Measurements from ENCODE around the gene MEGF10.

MEGF10 gene

DNA sequence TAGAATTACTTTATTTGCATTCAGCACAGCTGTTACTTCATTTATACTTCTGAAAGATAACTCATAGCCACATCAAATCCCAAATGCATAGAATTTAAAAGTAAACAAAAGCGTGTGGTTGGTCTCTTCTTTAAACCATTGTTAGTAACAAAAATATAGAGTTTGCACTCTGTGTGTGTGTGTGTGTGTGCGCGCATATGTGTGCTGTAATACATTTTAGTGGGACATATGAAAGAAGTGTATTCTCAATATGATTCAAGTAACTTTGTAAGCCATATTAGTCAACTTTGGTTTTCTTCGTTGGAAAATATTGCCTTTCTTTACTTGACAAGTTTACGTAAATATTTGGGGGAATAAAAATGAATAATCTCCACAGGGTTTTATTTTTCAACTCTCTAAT, 120.8 kb downstream of the MEGF10 start:
- no peak for DNase-seq (ENCODE audit: low read depth in 2 of 2)

- no peak for DNase-seq (ENCODE audit: low read depth in 2 of 2)
Observed at GRCh38 chr5:127412698-127413097, 122.1 kb downstream of the MEGF10 start.

DNA sequence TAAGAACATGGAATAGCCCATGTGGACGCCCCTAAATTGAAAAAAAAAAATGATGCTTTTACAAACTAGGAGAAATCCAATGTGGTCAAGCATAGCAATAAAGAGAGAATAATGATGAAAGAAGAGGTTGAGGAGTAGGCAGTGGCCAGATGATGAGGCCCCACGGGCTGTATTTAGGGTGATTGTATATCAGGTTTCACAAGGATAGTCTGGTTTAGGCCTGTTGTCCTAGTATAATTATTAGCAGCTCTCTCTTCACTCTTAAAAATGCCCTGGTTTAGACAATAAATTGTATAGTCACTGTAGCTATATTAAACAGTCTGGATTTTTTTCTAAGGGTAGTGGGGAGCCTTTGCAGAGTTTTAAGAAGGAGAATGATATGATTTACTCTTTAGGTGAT, 124.4 kb downstream of the MEGF10 start:
- no peak for DNase-seq (ENCODE audit: low read depth in 2 of 2)

GRCh38 chr5:127416906-127417305, 126.3 kb downstream of the MEGF10 start:
- DNase-seq (ENCODE audit: low read depth in 2 of 2) = no peak

GRCh38 chr5:127417528-127417927, 126.9 kb downstream of the MEGF10 start:
- no peak for DNase-seq (ENCODE audit: low read depth in 2 of 2)

GRCh38 chr5:127418367-127418766, 127.8 kb downstream of the MEGF10 start:
- DNase-seq (ENCODE audit: low read depth in 2 of 2) = no peak

- DNase-seq (ENCODE audit: low read depth in 2 of 2) = no peak
Observed at GRCh38 chr5:127418974-127419682, 128.5 kb downstream of the MEGF10 start.

GRCh38 chr5:127419683-127420257, 129.2 kb downstream of the MEGF10 start:
- DNase-seq (ENCODE audit: low read depth in 2 of 2) = no peak

DNA sequence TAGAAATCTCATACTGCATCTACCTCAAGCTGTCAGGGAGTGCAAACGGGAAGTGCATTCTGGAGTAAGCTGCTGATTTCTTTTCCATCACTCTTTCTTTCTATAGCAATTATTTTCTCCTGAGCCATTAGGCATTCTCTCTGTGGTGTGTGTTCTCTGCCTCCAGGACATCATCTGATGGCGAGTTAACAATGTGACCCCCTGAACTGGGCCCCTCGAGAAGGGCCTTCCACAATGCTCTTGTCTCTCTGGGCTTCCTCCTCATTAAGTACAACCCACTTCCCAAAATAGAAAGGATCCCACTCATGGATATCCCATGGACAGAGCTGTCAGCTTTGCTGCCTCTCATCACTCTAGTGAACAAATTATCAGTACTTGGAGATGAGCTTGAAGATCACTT, 130.2 kb downstream of the MEGF10 start:
- DNase-seq (ENCODE audit: low read depth in 2 of 2) = no peak

GRCh38 chr5:127421471-127421870, 130.9 kb downstream of the MEGF10 start:
- no peak for DNase-seq (ENCODE audit: low read depth in 2 of 2)

DNA sequence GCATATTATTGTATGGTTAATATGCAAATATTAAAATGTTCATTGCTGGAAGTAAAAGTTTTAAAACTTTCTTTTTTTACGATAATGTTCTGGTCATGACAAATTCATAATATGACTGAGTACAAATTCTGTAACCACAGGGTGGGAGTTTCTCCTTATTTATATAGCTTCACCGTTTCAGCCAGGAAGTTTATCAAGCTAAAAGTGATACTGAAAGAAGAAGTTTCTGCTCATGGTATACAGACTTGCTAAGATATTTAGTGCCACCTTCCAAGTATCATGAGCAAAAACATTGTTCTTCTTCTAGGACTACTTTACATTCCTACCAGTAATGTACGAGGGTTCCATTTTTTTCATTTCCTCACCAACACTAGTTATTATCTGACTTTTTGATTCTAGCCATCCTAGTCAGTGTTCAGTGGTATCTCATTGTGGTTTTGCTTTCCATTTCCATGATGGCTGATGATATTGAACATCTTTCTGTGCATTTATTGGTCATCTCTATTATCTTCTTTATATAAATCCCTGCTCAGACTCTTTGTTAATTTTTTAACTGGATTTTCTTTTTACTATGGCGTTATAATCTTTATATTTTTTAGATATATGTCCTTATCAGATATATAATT, 132.7 kb downstream of the MEGF10 start:
- DNase-seq (ENCODE audit: low read depth in 2 of 2) = no peak

DNA sequence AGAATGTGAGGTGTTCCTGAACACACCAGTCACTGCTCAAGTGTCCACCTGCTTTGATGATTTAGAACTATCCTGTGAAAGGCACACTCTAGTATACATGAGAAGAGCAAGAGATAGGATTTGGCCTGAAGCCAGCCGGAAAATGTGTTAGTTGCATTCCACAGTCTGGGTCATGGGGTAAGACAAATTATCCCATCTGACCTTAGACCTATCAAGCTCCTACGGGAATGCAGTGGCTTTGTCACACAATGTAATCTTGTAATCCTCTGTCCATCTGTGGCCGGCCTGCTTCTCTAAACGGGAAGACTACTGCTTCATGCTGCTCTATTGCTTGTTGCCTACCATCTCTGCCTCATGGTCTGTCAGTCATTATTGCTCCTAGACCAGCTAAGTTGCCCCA, 134.4 kb downstream of the MEGF10 start:
- DNase-seq (ENCODE audit: low read depth in 2 of 2) = no peak

- DNase-seq (ENCODE audit: low read depth in 2 of 2) = no peak
Observed at GRCh38 chr5:127425868-127426267, 135.3 kb downstream of the MEGF10 start.

DNA sequence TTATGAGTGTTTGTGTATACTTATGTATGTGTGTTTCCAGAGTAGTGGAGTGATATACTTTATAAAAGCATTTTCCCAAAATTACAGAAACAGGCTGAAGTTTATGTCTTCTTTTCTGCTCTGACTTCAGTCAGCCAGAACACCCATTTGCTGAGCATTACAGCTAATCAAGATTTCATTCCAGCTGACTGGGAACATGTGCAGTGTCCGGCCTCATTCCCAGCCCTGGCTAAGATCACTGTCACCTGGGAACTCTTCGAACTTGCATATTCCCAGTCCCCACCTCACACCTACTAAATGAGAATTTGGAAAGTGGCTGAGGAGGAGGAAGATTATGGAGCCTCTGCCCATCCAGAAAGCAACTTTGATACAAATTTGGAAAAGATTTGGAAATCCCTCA, 136.1 kb downstream of the MEGF10 start:
- no peak for DNase-seq (ENCODE audit: low read depth in 2 of 2)

DNA sequence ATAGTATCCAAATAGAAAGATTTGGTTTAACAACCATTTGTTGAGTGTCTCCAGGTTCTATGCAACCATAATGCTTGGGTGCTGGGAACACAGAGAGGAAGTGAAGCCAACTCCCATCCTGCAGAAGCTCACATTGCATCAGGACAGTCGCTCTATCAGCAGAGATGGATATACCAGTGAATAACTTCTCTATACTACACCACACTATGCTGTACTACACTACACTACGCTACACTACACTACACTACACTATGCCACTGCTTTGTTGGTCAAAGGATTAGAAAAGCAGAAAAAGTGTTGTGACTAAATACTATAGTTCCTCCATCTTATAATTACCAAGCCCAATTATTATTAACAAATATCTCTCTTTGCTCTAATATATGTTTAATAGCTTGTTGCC, 137.7 kb downstream of the MEGF10 start:
- DNase-seq (ENCODE audit: low read depth in 2 of 2) = no peak

DNA sequence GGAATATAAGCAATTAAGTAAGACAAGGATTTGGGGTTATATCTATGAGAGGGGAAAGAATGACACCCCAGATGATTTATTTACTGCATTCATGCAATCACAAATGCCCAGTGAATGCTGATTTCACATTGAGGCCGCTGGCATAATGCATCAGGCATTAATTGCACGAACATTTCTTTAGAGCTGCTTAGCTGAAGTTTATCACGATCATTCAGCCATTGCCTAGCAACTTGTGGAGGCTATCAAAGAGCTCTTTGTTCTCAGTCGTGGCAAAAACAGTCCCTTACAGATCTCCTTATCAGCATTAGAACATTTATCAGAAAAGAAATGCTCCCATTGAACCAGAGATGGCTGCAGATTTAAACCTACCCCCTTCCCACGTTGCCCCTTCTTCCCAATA, 138.2 kb downstream of the MEGF10 start:
- no peak for DNase-seq (ENCODE audit: low read depth in 2 of 2)

DNA sequence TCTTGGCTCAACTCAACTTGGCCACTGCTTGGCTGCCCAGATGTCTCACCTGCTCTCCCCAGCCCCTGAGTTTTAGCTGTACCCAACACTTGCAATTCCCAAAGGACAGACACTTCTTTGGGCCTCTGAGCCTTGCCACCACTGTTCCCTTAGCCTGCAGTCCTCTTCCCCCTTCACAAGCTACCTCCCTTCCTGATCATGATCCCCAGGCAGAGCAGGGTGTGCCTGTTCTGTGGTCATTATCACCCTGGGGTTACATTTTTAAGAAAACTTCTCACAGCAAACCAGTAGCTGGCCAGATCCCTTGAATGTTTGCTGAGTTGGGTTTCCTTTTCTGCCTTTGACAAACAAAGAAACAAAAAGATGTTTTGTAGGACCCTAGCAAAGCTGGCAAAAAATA, 139.3 kb downstream of the MEGF10 start:
- no peak for DNase-seq (ENCODE audit: low read depth in 2 of 2)

DNA sequence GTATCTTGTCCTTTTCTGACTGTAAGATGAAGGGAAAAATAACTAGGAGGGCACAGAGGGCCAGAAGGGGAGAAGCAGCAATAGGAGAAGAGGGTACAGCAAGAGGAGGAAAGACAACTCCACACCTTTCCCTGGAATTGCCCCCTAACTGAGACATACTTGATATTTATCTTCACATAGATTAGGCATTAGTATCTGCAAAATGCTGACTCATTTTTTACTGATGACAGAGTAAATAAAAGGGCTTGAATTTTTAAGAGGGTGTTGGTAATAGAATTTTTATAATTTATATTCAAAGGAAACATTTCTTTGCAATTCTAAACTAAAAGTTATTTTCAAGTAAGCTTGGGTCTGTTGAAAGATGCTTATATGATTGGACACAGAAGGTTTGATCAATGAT, 140.0 kb downstream of the MEGF10 start:
- DNase-seq (ENCODE audit: low read depth in 2 of 2) = no peak

GRCh38 chr5:127431977-127432585, 141.5 kb downstream of the MEGF10 start:
- DNase-seq (ENCODE audit: low read depth in 2 of 2) = no peak

- no peak for DNase-seq (ENCODE audit: low read depth in 2 of 2)
Observed at GRCh38 chr5:127433526-127433925, 142.9 kb downstream of the MEGF10 start.

GRCh38 chr5:127434588-127434987, 144.0 kb downstream of the MEGF10 start:
- DNase-seq (ENCODE audit: low read depth in 2 of 2) = no peak

DNA sequence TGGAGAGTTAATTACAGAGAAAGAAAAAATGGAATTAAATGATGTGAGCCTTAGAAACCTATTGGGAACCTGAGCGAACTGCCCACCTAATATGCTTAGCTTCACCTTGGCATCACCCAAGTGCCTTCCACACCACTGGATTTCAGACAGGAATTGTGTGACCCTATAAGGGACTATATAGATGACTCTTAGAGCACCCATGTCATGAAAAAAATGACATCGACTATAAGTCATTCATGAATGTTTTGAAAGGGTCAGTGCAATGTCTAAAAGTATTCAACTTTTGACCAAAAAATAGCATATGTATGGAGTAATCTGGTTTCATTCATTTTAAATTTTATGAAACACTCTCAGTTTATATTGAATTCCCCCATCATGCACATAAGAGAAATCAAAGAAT, 145.2 kb downstream of the MEGF10 start:
- no peak for DNase-seq (ENCODE audit: low read depth in 2 of 2)

GRCh38 chr5:127439644-127440043, 149.0 kb downstream of the MEGF10 start:
- no peak for DNase-seq (ENCODE audit: low read depth in 2 of 2)
